Measurements from ENCODE around the gene UFSP1. TPM values are rescaled to one million over a fixed set of nuclear protein-coding genes. Genes with fewer than 3 reads are reported as not detected.

The UFSP1 gene
- total RNA-seq, 1 donor from 2014 or later: 5.5 TPM

DNA sequence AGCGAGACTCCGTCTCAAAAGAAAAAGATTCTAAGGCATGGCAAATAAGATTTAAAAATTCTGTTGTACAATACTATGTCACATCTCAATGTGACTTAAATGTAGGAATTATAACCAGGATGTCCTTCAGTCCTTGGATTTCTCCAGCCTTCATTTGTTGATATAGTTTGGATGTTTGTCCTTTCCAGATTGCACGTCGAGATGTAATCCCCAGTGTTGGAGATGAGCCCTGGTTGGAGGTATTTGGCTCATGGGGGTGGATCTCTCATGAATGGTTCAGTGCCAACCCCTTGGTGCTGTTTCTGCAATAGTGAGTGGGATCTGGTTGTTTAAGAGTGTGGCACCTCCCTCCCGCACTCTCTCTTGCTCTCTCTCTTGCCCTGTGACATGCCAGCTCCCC, 19.0 kb upstream of the UFSP1 start:
- no peak overlapping the region for H3K4me3 Mint-ChIP-seq
- intact Hi-C loops (cut with micrococcal nuclease): no loop called here
- no peaks in the 10 kb centered on the region for H3K4me1 Mint-ChIP-seq (ENCODE audit: low read depth)
- no peaks in the 10 kb centered on the region for H3K9me3 Mint-ChIP-seq
- peaks cover 3% of the 10 kb centered on the region for H3K27me3 Mint-ChIP-seq (ENCODE audit: insufficient read depth)
- H3K36me3 Mint-ChIP-seq (ENCODE audit: low read depth): no peaks in the 10 kb centered on the region
- no peak for DNase-seq (ENCODE audit: low spot score)
- no peak overlapping the region for H3K27ac Mint-ChIP-seq

DNA sequence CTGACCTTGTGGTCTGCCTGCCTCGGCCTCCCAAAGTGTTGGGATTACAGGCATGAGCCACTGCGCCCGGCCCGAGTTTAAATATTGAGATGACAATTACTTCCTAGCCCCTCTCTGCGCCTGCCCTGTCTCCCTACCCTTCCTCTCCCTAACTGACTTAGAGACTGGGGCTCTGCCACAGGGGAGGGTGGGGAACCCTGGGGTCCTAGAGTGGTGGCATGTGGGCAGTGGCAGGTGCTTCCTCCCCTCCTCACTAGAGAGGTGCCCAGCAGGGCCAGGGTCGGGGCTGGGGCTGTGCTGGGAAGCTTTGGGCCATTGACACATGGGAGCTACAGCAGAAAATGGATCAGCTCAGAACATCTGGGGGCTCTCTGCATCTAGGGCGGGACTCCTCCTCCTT, 13.1 kb upstream of the UFSP1 start:
- Mint-ChIP-seq H3K27me3 (ENCODE audit: insufficient read depth) (peaks cover 24% of the 10 kb centered on the region), H3K27ac (no peak overlapping the region), H3K9me3 (no peaks in the 10 kb centered on the region), H3K4me1 (ENCODE audit: low read depth) (no peaks in the 10 kb centered on the region), H3K36me3 (ENCODE audit: low read depth) (no peaks in the 10 kb centered on the region), H3K4me3 (no peak overlapping the region)
- intact Hi-C loops (cut with micrococcal nuclease): no loop called here
- DNase-seq (ENCODE audit: low spot score): no peak

DNA sequence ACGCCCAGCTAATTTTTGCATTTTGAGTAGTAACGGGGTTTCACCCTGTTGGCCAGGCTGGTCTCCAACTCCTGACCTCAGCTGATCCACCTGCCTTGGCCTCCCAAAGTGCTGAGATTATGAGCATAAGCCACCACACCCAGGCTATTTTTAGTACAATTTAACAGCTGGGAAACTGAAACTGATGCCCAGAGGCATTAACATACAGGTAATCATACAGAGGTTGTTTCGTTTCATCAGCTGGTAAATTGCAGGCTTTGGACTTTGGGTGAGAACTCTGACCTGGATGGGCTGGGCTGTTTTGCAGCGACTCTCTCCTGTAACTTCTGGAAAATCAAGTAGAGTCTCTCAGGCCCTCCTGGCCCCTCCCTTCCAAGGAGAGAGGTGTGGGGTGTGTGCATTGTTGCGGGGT, 12.4 kb upstream of the UFSP1 start:
- Mint-ChIP-seq H3K27me3 (ENCODE audit: insufficient read depth) (peaks cover 29% of the 10 kb centered on the region), H3K4me1 (ENCODE audit: low read depth) (no peaks in the 10 kb centered on the region), H3K27ac (no peak overlapping the region), H3K4me3 (no peak overlapping the region), H3K9me3 (no peaks in the 10 kb centered on the region), H3K36me3 (ENCODE audit: low read depth) (no peaks in the 10 kb centered on the region)
- DNase-seq (ENCODE audit: low spot score): no peak
- intact Hi-C loops (cut with micrococcal nuclease): no loop called here

DNA sequence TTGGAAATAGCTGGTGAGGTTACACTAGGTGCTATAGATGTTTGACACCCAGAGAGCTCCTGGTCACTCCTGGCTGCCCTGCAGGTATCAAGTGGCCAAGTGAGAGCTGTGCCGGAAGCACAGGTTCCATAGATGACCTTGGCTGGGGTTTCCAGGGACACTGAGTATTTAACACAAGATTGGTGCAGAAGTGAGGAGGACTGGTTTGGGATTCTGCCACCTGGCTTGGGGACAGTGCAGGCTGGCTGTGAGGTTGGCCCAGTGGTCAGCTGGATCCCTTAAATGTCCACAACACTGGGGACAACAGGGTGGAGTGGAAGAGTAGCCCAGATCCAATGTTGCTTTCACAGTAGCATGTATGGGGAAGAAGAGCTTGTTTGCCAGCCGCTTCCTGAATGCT, 11.5 kb upstream of the UFSP1 start:
- H3K27ac Mint-ChIP-seq: no peak overlapping the region
- peaks cover 3% of the 10 kb centered on the region for H3K36me3 Mint-ChIP-seq (ENCODE audit: low read depth)
- H3K4me3 Mint-ChIP-seq: no peak overlapping the region
- H3K27me3 Mint-ChIP-seq (ENCODE audit: insufficient read depth): peaks cover 34% of the 10 kb centered on the region
- no peaks in the 10 kb centered on the region for H3K9me3 Mint-ChIP-seq
- H3K4me1 Mint-ChIP-seq (ENCODE audit: low read depth): peaks cover 4% of the 10 kb centered on the region
- no peak for DNase-seq (ENCODE audit: low spot score)
- intact Hi-C loops (cut with micrococcal nuclease): no loop called here

DNA sequence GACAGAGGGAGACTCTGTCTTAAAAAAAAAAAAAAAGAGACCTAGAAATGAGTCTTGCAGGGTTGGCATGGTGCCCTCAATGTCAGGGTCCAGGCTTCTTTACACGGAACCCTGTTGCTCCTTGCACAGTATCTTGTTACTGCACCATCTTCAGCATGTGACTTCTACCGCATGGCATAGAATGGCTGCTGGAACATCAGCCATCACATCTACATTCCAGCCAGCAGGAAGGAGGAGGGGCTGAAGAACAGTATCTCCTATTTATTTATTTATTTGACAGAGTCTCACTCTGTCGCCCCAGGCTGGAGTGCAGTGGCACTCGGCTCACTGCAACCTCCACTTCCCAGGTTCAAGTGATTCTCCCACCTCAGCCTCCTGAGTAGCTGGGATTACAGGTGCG, 9.9 kb upstream of the UFSP1 start:
- no peak overlapping the region for H3K4me3 Mint-ChIP-seq
- DNase-seq (ENCODE audit: low spot score): no peak
- intact Hi-C loops (cut with micrococcal nuclease): loop anchor here (5.0 to 10.0 kb wide), 3 partner anchors 68 to 385 kb away; partner anchors contain the start of gene MUC12
- peaks cover 7% of the 10 kb centered on the region for H3K4me1 Mint-ChIP-seq (ENCODE audit: low read depth)
- H3K9me3 Mint-ChIP-seq: no peaks in the 10 kb centered on the region
- H3K27me3 Mint-ChIP-seq (ENCODE audit: insufficient read depth): peaks cover 36% of the 10 kb centered on the region
- H3K27ac Mint-ChIP-seq: no peak overlapping the region
- H3K36me3 Mint-ChIP-seq (ENCODE audit: low read depth): peaks cover 3% of the 10 kb centered on the region

DNA sequence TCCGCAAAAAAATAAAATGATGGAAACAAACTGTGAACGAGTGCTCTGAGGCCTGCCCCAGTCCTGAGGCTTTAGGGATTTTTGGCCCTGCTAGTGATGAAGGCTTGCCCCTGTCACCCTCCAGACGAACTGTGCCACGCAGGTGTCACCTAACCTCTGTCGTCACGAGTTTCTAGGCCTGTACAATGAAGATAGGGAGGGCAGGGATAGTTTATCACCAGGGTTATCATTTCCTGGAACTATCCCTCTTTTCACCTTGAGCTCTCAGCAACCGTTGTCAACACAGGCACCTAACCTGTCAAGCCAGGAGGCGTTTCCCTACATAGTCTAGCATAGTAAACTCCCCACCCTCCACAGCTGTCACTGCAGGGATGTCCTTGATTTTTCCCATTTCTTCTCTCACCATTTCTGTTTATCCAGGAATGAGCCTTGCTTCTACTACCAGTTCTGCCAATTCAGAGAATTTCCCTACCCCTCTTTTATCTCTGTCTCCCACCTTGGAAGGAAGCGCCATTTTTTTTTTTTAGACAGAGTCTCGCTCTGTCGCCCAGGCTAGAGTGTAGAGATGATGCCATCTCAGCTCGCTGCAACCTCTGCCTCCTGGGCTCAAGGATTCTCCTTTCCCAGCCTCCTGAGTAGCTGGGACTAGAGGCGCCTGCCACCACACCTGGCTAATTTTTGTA, 8.4 kb upstream of the UFSP1 start:
- Mint-ChIP-seq H3K9me3 (no peaks in the 10 kb centered on the region), H3K27me3 (ENCODE audit: insufficient read depth) (peaks cover 42% of the 10 kb centered on the region), H3K36me3 (ENCODE audit: low read depth) (peaks cover 3% of the 10 kb centered on the region), H3K27ac (no peak overlapping the region), H3K4me1 (ENCODE audit: low read depth) (peaks cover 7% of the 10 kb centered on the region), H3K4me3 (peak overlapping the region; percentile 15)
- intact Hi-C loops (cut with micrococcal nuclease): loop anchor here (1.0 to 10.0 kb wide), 6 partner anchors 9 to 387 kb away; partner anchors contain the start of genes MUC12 and UFSP1
- DNase-seq (ENCODE audit: low spot score): no peak

DNA sequence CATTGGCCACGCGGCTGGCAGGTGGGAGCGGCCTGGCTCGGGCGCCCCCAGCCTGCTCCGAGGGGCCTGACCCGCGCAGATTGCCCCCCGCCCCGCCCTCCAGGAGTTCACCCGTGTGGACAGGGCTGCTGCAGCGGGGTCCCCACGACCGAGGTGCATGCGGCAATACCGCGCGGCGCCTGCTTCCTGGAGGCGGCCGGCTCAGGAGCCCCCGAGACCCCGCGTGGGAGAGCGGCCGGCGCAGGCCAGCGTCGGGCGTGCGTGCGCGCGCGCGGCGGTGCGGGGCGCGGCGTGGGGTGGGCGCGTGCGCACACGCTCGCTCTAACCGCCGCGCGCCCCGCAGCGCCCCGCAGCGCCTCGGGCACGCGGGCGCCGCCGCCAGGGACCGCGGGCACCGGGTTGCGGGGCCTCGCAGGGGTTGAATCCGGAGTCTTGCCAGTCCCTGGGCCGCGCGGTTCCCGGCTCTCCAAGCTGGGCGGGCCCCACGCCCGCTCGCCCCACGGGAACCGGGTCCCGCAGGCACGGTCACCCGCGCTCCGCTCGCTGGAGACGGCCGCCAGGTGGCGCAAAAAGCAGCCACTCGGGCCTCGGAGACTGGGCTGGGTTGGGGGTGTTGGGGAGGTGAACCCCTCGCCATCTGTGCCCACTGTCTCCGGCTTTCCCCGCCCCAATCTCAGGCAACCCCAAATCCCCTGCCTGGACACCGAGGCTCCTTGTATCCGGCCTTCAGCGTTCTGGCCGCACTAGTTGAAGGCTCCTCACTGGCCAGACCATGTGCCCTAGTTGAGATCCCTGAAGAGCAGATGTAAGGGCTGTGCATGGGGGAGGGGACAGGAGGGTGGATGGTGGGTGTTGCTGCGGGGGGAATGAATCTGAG, 7.5 kb upstream of the UFSP1 start:
- peak; percentile 51 for DNase-seq (ENCODE audit: low spot score)
- H3K4me1 Mint-ChIP-seq (ENCODE audit: low read depth): peaks cover 7% of the 10 kb centered on the region
- intact Hi-C loops (cut with micrococcal nuclease): loop anchor here (1.0 to 10.0 kb wide), 6 partner anchors 8 to 388 kb away; partner anchors contain the start of genes MUC12 and UFSP1
- peaks cover 3% of the 10 kb centered on the region for H3K36me3 Mint-ChIP-seq (ENCODE audit: low read depth)
- no peak overlapping the region for H3K27ac Mint-ChIP-seq
- peaks cover 51% of the 10 kb centered on the region for H3K27me3 Mint-ChIP-seq (ENCODE audit: insufficient read depth)
- H3K4me3 Mint-ChIP-seq: peak overlapping the region; percentile 63
- H3K9me3 Mint-ChIP-seq: no peaks in the 10 kb centered on the region

DNA sequence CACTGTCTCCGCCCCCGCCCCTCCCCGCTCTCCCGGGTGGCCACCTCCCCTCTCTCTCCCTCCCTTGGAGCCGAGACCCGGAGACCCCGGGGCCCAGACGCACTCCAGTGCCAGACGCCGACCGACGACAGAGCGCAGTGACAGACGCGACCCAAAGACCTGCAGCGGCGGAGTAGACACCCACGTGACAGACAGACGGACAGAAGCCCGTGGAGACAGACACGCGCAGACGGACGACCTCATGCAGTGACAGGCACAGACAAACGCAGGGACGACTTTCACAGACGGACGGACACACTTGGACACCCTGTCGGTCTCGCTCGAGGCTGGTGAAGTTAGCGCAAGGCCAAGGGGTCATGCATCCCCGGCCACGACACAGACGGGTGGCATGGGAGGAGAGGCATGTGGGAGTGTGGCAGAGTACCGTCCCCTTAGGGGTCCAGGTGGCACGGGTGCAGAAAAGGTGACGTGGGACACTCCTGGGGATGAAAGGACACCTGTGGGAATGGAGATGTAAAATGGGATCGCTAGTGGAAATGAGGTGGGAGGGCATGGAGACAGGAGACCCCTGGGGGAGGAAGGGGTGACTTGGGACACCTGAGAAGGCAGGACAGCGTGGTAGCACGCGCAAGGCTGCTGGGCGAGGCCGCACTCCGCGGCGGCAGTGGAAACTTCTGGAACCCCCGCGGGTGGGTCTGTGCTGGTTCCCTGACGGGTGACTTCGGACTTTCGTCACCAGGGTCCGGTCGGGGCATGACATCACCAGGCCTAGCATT, 6.6 kb upstream of the UFSP1 start:
- peaks cover 3% of the 10 kb centered on the region for H3K36me3 Mint-ChIP-seq (ENCODE audit: low read depth)
- peak overlapping the region; percentile 27 for H3K27ac Mint-ChIP-seq
- H3K27me3 Mint-ChIP-seq (ENCODE audit: insufficient read depth): peaks cover 57% of the 10 kb centered on the region
- peaks cover 11% of the 10 kb centered on the region for H3K4me1 Mint-ChIP-seq (ENCODE audit: low read depth)
- no peaks in the 10 kb centered on the region for H3K9me3 Mint-ChIP-seq
- DNase-seq (ENCODE audit: low spot score): no peak
- peak overlapping the region; percentile 69 for H3K4me3 Mint-ChIP-seq
- intact Hi-C loops (cut with micrococcal nuclease): loop anchor here (5.0 to 10.0 kb wide), 3 partner anchors 71 to 389 kb away; partner anchors contain the start of gene MUC12

DNA sequence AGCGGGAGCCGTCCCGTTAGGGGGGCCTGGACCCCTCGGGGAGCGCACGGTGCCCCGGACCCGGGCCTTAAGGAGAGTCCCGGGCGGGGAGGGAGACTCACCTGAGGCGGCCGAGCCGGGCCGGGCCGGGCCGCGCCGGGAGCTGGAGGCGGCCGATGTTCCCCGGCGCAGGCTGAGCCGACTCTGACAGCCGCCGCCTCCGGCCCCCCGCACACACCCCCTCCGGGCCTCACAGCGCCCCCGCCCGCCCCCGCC, 6.1 kb upstream of the UFSP1 start, which contains the start of gene ACHE:
Gene ACHE (minus strand): TSS at position 188 of the 255 bp plus-strand sequence. CDS start 1,656 bp downstream, outside the sequence.
- intact Hi-C loops (cut with micrococcal nuclease): loop anchor here (5.0 to 10.0 kb wide), 3 partner anchors 72 to 389 kb away; partner anchors contain the start of gene MUC12
- peak within 1 kb of the TSS; percentile 69 for H3K4me3 Mint-ChIP-seq
- H3K9me3 Mint-ChIP-seq: no peaks in the 10 kb centered on the region
- H3K27ac Mint-ChIP-seq: peak within 1 kb of the TSS; percentile 27
- no peak for DNase-seq (ENCODE audit: low spot score)
- H3K4me1 Mint-ChIP-seq (ENCODE audit: low read depth): peaks cover 13% of the 10 kb centered on the region
- peaks cover 3% of the 10 kb centered on the region for H3K36me3 Mint-ChIP-seq (ENCODE audit: low read depth)
- H3K27me3 Mint-ChIP-seq (ENCODE audit: insufficient read depth): peaks cover 58% of the 10 kb centered on the region

DNA sequence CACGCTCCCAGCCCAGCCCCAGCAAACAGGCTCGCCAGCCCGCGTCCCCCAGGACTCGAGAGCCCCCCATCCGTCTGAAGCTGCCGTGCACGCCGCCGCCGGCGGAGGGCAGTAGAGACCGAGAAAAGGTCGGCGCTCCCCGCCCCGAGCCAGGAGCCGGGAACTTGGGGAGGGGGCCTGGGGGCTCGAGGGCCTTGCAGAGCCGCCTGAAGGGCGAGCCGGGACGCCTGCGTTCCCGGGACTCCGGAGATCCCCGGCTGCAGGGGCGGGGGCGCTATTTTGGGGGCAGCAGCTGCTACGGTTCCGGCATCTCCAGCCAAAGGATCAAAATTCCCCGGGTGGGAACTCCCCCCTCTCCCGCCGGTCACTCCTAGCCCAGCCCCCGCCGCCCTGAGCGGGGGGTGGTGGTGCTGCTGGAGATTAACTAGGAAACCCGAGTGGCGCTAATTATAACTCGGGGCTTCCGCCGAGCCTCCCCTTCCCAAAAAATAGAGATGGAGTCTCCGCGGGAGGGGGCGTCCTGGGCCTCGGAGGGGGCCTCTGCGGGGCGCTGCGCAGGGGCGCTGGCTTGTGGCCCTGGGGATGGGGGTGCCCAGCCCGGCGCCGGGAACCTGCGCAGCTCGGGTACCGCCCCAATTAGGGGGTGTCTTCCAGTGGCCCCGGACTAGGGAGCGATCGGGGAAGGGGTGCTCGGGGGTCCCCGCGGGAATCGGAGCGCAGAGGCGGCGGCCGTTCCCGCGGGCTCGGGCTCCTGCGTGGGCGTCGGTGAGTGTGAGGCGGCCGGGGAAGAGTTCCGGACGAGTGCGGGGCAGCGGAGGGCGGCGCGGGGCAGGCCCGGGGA, 5.6 kb upstream of the UFSP1 start:
- Mint-ChIP-seq H3K27me3 (ENCODE audit: insufficient read depth) (peaks cover 55% of the 10 kb centered on the region), H3K36me3 (ENCODE audit: low read depth) (peaks cover 3% of the 10 kb centered on the region), H3K4me3 (no peak overlapping the region), H3K4me1 (ENCODE audit: low read depth) (peaks cover 18% of the 10 kb centered on the region), H3K27ac (no peak overlapping the region), H3K9me3 (no peaks in the 10 kb centered on the region)
- intact Hi-C loops (cut with micrococcal nuclease): loop anchor here (5.0 to 10.0 kb wide), 3 partner anchors 72 to 390 kb away; partner anchors contain the start of gene MUC12
- no peak for DNase-seq (ENCODE audit: low spot score)

DNA sequence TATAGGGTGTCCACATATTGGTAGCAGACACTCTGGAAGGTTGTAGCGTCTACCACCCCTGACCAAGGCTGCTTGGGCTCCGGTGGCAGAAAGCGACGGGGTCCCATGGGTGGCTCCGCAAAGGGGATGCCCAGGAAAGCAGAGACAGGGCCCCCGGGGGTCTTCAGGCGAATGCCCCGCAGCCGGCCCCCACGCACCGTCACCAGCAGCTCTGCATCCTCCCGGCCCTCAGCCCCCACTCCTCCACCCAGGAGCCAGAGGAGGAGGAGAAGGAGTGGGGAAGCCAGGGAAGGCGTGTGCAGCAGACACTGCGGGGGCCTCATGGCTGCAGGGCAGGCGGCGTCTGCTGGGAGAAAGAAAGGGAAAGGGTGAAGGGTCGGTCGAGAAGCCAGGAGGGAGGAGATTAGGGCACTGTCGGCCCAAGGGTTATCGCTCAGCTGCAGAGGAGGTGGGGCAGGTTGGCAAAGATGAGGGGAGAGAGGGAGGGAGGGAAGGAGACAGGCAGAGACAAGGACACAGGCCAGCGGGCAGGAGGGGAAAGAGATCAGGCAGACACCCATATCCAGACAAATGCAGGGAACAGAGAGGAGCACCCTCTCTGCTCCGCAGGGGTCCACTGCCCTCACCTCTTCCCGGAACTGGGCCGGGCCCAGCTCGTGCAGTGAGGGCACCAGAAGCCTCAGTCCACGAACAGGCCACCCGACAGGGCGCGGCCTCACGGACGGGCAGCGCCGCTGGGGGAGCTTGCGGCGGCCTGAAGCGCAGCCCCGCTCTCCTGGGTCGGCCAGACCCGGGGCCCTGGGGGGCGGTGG, 4.6 kb upstream of the UFSP1 start:
- Mint-ChIP-seq H3K36me3 (ENCODE audit: low read depth) (peaks cover 3% of the 10 kb centered on the region), H3K4me3 (peak overlapping the region; percentile 45), H3K27ac (no peak overlapping the region), H3K4me1 (ENCODE audit: low read depth) (peaks cover 19% of the 10 kb centered on the region), H3K9me3 (no peaks in the 10 kb centered on the region), H3K27me3 (ENCODE audit: insufficient read depth) (peaks cover 49% of the 10 kb centered on the region)
- intact Hi-C loops (cut with micrococcal nuclease): loop anchor here (10.0 kb wide), 1 partner anchor 391 kb away; no protein-coding TSS in a partner anchor
- DNase-seq (ENCODE audit: low spot score): no peak
